HG03064 (cell line): ENCODE results near the gene CRTAC1.

Experiments used
- ATAC-seq: cut with Tn5 transposase; IDR thresholded peaks from one replicate; pipeline ENCODE4 v1.9.1; 2021; ENCODE audit warnings: low read depth; ENCODE audit not compliant: unreplicated experiment

CRTAC1 gene

GRCh38 chr10:97926055-97926454, 104.4 kb downstream of the CRTAC1 start:
- ATAC-seq = no peak

GRCh38 chr10:97925308-97925938, 105.0 kb downstream of the CRTAC1 start:
- ATAC-seq = no peak

- no peak for ATAC-seq
These were observed 105.7 kb downstream of the CRTAC1 start for GRCh38 chr10:97924678-97925077.

GRCh38 chr10:97923476-97923875, 106.9 kb downstream of the CRTAC1 start:
- ATAC-seq = no peak

- ATAC-seq = no peak
These were observed 107.4 kb downstream of the CRTAC1 start for GRCh38 chr10:97923057-97923456.

GRCh38 chr10:97922022-97922758, 108.2 kb downstream of the CRTAC1 start:
- no peak for ATAC-seq

- no peak for ATAC-seq
These were observed 108.8 kb downstream of the CRTAC1 start for GRCh38 chr10:97921581-97922021.

GRCh38 chr10:97920865-97921264, 109.6 kb downstream of the CRTAC1 start:
- ATAC-seq = no peak

- ATAC-seq = no peak
These were observed 111.4 kb downstream of the CRTAC1 start for GRCh38 chr10:97919012-97919411.

- no peak for ATAC-seq
These were observed 113.8 kb downstream of the CRTAC1 start for GRCh38 chr10:97916586-97916985.

- ATAC-seq = no peak
These were observed 114.9 kb downstream of the CRTAC1 start for GRCh38 chr10:97915346-97916131.

- ATAC-seq = no peak
These were observed 115.6 kb downstream of the CRTAC1 start for GRCh38 chr10:97914837-97915211.

- ATAC-seq = no peak
These were observed 116.1 kb downstream of the CRTAC1 start for GRCh38 chr10:97914171-97914836.

GRCh38 chr10:97913614-97914013, 116.8 kb downstream of the CRTAC1 start:
- no peak for ATAC-seq

GRCh38 chr10:97913193-97913592, 117.2 kb downstream of the CRTAC1 start:
- no peak for ATAC-seq

- ATAC-seq = no peak
These were observed 119.2 kb downstream of the CRTAC1 start for GRCh38 chr10:97911217-97911616.

- ATAC-seq = no peak
These were observed 119.8 kb downstream of the CRTAC1 start for GRCh38 chr10:97910661-97911060.

GRCh38 chr10:97907830-97908229, 122.6 kb downstream of the CRTAC1 start:
- no peak for ATAC-seq

GRCh38 chr10:97907211-97907610, 123.2 kb downstream of the CRTAC1 start:
- no peak for ATAC-seq

- ATAC-seq = no peak
These were observed 125.1 kb downstream of the CRTAC1 start for GRCh38 chr10:97905276-97905675.

- ATAC-seq = no peak
These were observed 125.8 kb downstream of the CRTAC1 start for GRCh38 chr10:97904576-97904975.
